GM23338 (cell line): ENCODE measurements around the gene CASP2. TPM values are rescaled to one million over a fixed set of nuclear protein-coding genes. Genes with fewer than 3 reads are reported as not detected.

ENCODE experiments used
- ATAC-seq: fragments of 200-7000 bp; cut with Tn5 transposase; 3 replicates; pipeline ENCODE4 v1.9.1; 2020
- DNase-seq: peaks from one replicate; pipeline ENCODE4 v3.0.0-alpha.2; 2015; ENCODE audit warnings: low spot score
- H2AFZ ChIP-seq: fragments of 200-600 bp; sonication (generic); 2 replicates; pipeline ENCODE4 v1.8.0; 2016; ENCODE audit warnings: antibody characterized with exemption, mild to moderate bottlenecking, moderate library complexity
- H3F3A ChIP-seq: fragments of 200-600 bp; sonication (generic); replicated peaks from 2 replicates; pipeline ENCODE4 v1.8.0; 2017; ENCODE audit warnings: antibody characterized with exemption, mixed run types, low read depth
- H3K27ac ChIP-seq: fragments of 200-600 bp; sonication (generic); 2 replicates; pipeline ENCODE4 v1.6.1; 2016; ENCODE audit warnings: low read depth
- H3K27me3 ChIP-seq: fragments of 200-600 bp; sonication (generic); 2 replicates; pipeline ENCODE4 v1.8.0; 2016; ENCODE audit warnings: mild to moderate bottlenecking, mixed run types, moderate library complexity; ENCODE audit not compliant: insufficient read depth
- H3K36me3 ChIP-seq: fragments of 200-600 bp; sonication (generic); 2 replicates; pipeline ENCODE4 v1.8.0; 2016; ENCODE audit warnings: mild to moderate bottlenecking; ENCODE audit not compliant: insufficient read depth
- H3K4me1 ChIP-seq: fragments of 200-600 bp; sonication (generic); 2 replicates; pipeline ENCODE4 v1.8.0; 2016; ENCODE audit warnings: mild to moderate bottlenecking, moderate library complexity; ENCODE audit not compliant: insufficient read depth
- H3K4me2 ChIP-seq: fragments of 200-600 bp; sonication (generic); 2 replicates; pipeline ENCODE4 v1.7.1; 2017; ENCODE audit warnings: mixed run types
- H3K4me3 ChIP-seq: fragments of 200-600 bp; sonication (generic); 2 replicates; pipeline ENCODE4 v1.6.1; 2016; ENCODE audit warnings: mixed run types
- H3K79me2 ChIP-seq: fragments of 200-600 bp; sonication (generic); replicated peaks from 2 replicates; pipeline ENCODE4 v1.8.0; 2017; ENCODE audit warnings: mild to moderate bottlenecking; ENCODE audit not compliant: insufficient read depth
- H3K9me2 ChIP-seq: fragments of 200-600 bp; sonication (generic); 2 replicates; pipeline ENCODE4 v1.8.0; 2017; ENCODE audit not compliant: insufficient read depth
- H4K20me1 ChIP-seq: fragments of 200-600 bp; sonication (generic); replicated peaks from 2 replicates; pipeline ENCODE4 v1.8.0; 2017; ENCODE audit warnings: mild to moderate bottlenecking; ENCODE audit not compliant: insufficient read depth
- H3K27ac Mint-ChIP-seq: 2 replicates; pipeline ENCODE4 v1.8.0; 2020; ENCODE audit warnings: inconsistent platforms, mild to moderate bottlenecking, moderate library complexity, mixed read lengths
- H3K27me3 Mint-ChIP-seq: 3 replicates; pipeline ENCODE4 v1.8.0; 2022; ENCODE audit warnings: low read depth, mild to moderate bottlenecking, moderate library complexity, mixed read lengths, inconsistent platforms; ENCODE audit not compliant: insufficient read depth, poor library complexity
- H3K36me3 Mint-ChIP-seq: 3 replicates; pipeline ENCODE4 v1.8.0; 2021; ENCODE audit warnings: low read depth, mild to moderate bottlenecking, inconsistent platforms, moderate library complexity, mixed read lengths
- H3K4me1 Mint-ChIP-seq: 3 replicates; pipeline ENCODE4 v1.8.0; 2020; ENCODE audit warnings: mild to moderate bottlenecking, inconsistent platforms, mixed read lengths
- H3K4me3 Mint-ChIP-seq: 3 replicates; pipeline ENCODE4 v1.8.0; 2021; ENCODE audit warnings: moderate library complexity, mild to moderate bottlenecking, inconsistent platforms, mixed read lengths
- H3K9me3 Mint-ChIP-seq: 3 replicates; pipeline ENCODE4 v1.8.0; 2020; ENCODE audit warnings: moderate library complexity, mild to moderate bottlenecking, inconsistent platforms, mixed read lengths
- ETS1 ChIP-seq: IDR thresholded peaks from 2 replicates; pipeline ENCODE4 v1.6.1; 2016; ENCODE audit warnings: antibody characterized with exemption
- EZH2phosphoT487 ChIP-seq: fragments of 200-600 bp; sonication (generic); IDR thresholded peaks from one replicate; pipeline ENCODE4 v1.8.1; 2018; ENCODE audit warnings: antibody characterized with exemption; ENCODE audit not compliant: unreplicated experiment
- POLR2AphosphoS5 ChIP-seq: IDR thresholded peaks from 2 replicates; pipeline ENCODE4 v1.6.1; 2016; ENCODE audit warnings: antibody characterized with exemption, low read depth
- REST ChIP-seq: IDR thresholded peaks from one replicate; pipeline ENCODE4 v1.6.1; 2018; ENCODE audit warnings: antibody characterized with exemption; ENCODE audit not compliant: unreplicated experiment
- ZNF462 ChIP-seq: fragments of 250-450 bp; sonication (Bioruptor Pico); IDR thresholded peaks from 2 replicates; pipeline ENCODE4 v1.5.0; 2020; ENCODE audit warnings: mild to moderate bottlenecking, moderate library complexity
- polyA plus RNA-seq: library from polyadenylated mRNA; unstranded; fragments of >200 nt; fragmentation: Nextera tagmentation; extraction: Ambion mirVana; gene quantifications from 2 replicates; pipeline ENCODE4 v1.2.1, GENCODE V29; 2016
- total RNA-seq: library from RNA; depleted of rRNA; stranded (reverse); fragments of >200 nt; shearing (Covaris generic); gene quantifications from 2 replicates; pipeline ENCODE4 v1.2.3, GENCODE V29; 2014

Gene CASP2
- total and polyA plus RNA-seq, 2 experiments from 2014 or later: 17.7 to 21.8 TPM

GRCh38 chr7:143284591-143285469 lies 3.3 kb upstream of the CASP2 start, which contains the start of gene TMEM139:
TSS of gene TMEM139 (plus strand) at chr7:143284958. CDS start at chr7:143285958, 1,000 bp downstream.
- peaks cover 6% of the 10 kb centered on the region; the same call in 1 of the 2 replicates for H3K9me2 ChIP-seq
- TF ChIP-seq POLR2AphosphoS5 (0 out of 2 replicates have a peak, but pooled peaks have one; percentile 53), EZH2phosphoT487 (no peak), ZNF462 (CRISPR knock-in tag) (no peak), ETS1 (no peak), REST (no peak)
- no peaks in the 10 kb centered on the region for H3K36me3 ChIP-seq
- no peaks in the 10 kb centered on the region for H4K20me1 ChIP-seq
- H3K4me2 ChIP-seq: peak within 1 kb of the TSS; percentile 90
- peaks cover 13% of the 10 kb centered on the region for H3K79me2 ChIP-seq
- peak; percentile 92 for DNase-seq
- H3K4me3 Mint-ChIP-seq: peak within 1 kb of the TSS; percentile 65
- H3K36me3 Mint-ChIP-seq: peaks cover 29% of the 10 kb centered on the region
- peaks cover 38% of the 10 kb centered on the region for H3K4me1 ChIP-seq
- H3K27me3 Mint-ChIP-seq: peaks cover 45% of the 10 kb centered on the region
- ATAC-seq: peak; percentile 62
- H3K27ac ChIP-seq: no peak within 1 kb of the TSS
- peaks cover 13% of the 10 kb centered on the region; the same call in 1 of the 2 replicates for H3F3A ChIP-seq
- peak within 1 kb of the TSS; percentile 52 for H3K4me3 ChIP-seq
- H3K27me3 ChIP-seq: peaks cover 24% of the 10 kb centered on the region
- H3K27ac Mint-ChIP-seq: no peak within 1 kb of the TSS
- H3K9me3 Mint-ChIP-seq: peaks cover 18% of the 10 kb centered on the region
- H3K4me1 Mint-ChIP-seq: peaks cover 42% of the 10 kb centered on the region
- peak within 1 kb of the TSS; percentile 66 for H2AFZ ChIP-seq
